ENCODE measurements around the gene CUL4A.

The CUL4A gene

DNA sequence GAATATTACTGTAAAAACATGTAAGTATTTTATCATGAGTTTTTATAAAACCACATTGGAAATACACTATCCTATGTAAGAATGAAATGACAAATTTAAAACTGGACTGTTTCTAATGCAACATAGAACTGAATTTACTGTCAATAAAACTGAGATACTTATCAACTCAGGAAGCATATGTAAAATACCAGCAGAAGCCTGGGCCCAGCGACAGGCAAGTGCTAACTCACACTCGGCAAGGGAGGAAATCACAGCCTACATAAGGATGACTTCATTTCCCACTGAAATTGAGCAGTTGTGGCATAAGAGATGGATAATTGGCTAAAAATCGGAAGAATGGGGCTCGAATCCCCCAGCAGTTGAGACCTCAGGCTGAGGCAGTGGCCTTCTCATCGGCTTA is 38.9 kb upstream of the CUL4A start:
- no peak for DNase-seq (ENCODE audit: low read depth, low spot score)
- H3K4me3 ChIP-seq (ENCODE audit: low read depth, low read length): no peak overlapping the region
- in situ Hi-C loops (cut with HindIII; ENCODE audit: low sequenced_read_pairs): no loop called here

DNA sequence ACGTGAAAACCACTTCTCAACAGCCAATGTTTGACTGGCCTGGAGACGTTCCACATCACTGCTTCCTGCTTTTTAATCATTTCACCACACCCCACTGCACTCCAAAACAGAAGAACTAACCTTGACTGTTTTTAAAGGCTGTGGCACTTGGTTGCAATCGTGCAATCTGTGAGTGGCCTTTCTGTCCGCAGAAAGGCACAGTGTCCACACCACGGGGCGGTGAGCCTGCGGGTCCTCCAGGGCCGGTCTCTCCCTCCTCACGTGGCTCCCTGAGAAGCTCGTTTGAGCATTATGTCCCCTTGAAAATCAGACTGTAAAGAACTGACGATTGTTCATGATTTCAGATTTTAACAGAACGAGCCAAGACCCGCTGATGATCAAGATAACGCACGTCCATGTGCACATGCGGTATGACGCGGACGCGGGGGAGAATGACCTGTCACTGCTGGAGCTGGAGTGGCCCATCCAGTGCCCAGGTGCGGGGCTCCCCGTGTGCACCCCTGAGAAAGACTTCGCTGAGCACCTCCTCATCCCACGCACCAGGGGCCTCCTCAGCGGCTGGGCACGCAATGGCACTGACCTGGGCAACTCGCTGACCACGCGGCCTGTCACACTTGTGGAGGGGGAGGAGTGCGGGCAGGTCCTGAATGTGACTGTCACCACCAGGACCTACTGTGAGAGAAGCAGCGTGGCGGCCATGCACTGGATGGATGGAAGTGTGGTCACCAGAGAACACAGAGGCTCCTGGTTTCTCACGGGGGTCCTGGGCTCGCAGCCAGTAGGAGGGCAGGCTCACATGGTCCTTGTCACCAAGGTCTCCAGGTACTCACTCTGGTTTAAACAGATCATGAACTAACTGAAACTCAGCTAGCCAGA is 37.9 kb upstream of the CUL4A start:
- H3K4me3 ChIP-seq (ENCODE audit: low read depth, low read length): no peak overlapping the region
- DNase-seq (ENCODE audit: low read depth, low spot score): no peak
- in situ Hi-C loops (cut with HindIII; ENCODE audit: low sequenced_read_pairs): no loop called here
- TF ChIP-seq, protein P1, sequence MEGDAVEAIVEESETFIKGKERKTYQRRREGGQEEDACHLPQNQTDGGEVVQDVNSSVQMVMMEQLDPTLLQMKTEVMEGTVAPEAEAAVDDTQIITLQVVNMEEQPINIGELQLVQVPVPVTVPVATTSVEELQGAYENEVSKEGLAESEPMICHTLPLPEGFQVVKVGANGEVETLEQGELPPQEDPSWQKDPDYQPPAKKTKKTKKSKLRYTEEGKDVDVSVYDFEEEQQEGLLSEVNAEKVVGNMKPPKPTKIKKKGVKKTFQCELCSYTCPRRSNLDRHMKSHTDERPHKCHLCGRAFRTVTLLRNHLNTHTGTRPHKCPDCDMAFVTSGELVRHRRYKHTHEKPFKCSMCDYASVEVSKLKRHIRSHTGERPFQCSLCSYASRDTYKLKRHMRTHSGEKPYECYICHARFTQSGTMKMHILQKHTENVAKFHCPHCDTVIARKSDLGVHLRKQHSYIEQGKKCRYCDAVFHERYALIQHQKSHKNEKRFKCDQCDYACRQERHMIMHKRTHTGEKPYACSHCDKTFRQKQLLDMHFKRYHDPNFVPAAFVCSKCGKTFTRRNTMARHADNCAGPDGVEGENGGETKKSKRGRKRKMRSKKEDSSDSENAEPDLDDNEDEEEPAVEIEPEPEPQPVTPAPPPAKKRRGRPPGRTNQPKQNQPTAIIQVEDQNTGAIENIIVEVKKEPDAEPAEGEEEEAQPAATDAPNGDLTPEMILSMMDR (IDR thresholded peaks at IDR 0.05; ENCODE audit: low read depth, low read length): no peak

More for the DNA sequence above, 38.9 kb upstream of the CUL4A start:
- TF ChIP-seq, protein P1 (IDR thresholded peaks at IDR 0.05; ENCODE audit: low read depth, low read length): no peak

DNA sequence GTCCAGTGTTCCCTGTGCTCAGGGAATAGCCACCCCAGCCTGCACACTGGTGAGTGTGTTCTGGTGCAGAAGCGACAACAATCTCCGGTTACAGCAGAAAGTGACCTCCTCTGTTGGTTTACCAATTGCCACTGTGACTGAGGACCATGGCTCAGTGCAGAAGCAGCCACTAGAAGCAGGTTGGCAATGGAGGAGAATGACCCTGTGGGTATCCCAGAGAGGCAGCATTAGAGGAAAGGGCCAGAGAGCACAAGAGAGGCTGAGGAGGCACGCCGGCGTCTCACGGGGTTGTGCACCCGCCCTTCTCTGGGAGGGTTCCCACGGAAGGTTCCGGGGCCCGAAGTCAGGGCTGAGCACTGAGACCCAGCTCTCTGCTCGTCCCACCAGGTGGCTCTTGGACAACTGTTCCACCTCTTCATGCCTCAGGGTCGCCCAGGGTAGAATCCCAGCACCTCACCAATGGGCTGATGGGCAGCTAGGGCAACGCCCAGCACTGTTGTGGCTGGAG is 36.9 kb upstream of the CUL4A start:
- no peak overlapping the region for H3K4me3 ChIP-seq (ENCODE audit: low read depth, low read length)
- in situ Hi-C loops (cut with HindIII; ENCODE audit: low sequenced_read_pairs): no loop called here
- no peak for DNase-seq (ENCODE audit: low read depth, low spot score)
- TF ChIP-seq, protein P1 (IDR thresholded peaks at IDR 0.05; ENCODE audit: low read depth, low read length): no peak

- no peak overlapping the region for H3K4me3 ChIP-seq (ENCODE audit: low read depth, low read length)
- TF ChIP-seq, protein P1 (IDR thresholded peaks at IDR 0.05; ENCODE audit: low read depth, low read length): no peak
- in situ Hi-C loops (cut with HindIII; ENCODE audit: low sequenced_read_pairs): no loop called here
- DNase-seq (ENCODE audit: low read depth, low spot score): no peak
These were observed 33.1 kb upstream of the CUL4A start for GRCh38 chr13:113176280-113176679.

GRCh38 chr13:113176822-113177221 is 32.6 kb upstream of the CUL4A start:
- DNase-seq (ENCODE audit: low read depth, low spot score): no peak
- TF ChIP-seq, protein P1 (IDR thresholded peaks at IDR 0.05; ENCODE audit: low read depth, low read length): no peak
- no peak overlapping the region for H3K4me3 ChIP-seq (ENCODE audit: low read depth, low read length)
- in situ Hi-C loops (cut with HindIII; ENCODE audit: low sequenced_read_pairs): no loop called here

GRCh38 chr13:113178070-113178895 is 31.1 kb upstream of the CUL4A start:
- TF ChIP-seq, protein P1 (IDR thresholded peaks at IDR 0.05; ENCODE audit: low read depth, low read length): no peak
- peak; percentile 91 for DNase-seq (ENCODE audit: low read depth, low spot score)

More at GRCh38 chr13:113178070-113178895, 31.1 kb upstream of the CUL4A start:
- in situ Hi-C loops (cut with HindIII; ENCODE audit: low sequenced_read_pairs): no loop called here
- no peak overlapping the region for H3K4me3 ChIP-seq (ENCODE audit: low read depth, low read length)
